ENCODE data around the gene TOM1L2.

TOM1L2 gene

DNA sequence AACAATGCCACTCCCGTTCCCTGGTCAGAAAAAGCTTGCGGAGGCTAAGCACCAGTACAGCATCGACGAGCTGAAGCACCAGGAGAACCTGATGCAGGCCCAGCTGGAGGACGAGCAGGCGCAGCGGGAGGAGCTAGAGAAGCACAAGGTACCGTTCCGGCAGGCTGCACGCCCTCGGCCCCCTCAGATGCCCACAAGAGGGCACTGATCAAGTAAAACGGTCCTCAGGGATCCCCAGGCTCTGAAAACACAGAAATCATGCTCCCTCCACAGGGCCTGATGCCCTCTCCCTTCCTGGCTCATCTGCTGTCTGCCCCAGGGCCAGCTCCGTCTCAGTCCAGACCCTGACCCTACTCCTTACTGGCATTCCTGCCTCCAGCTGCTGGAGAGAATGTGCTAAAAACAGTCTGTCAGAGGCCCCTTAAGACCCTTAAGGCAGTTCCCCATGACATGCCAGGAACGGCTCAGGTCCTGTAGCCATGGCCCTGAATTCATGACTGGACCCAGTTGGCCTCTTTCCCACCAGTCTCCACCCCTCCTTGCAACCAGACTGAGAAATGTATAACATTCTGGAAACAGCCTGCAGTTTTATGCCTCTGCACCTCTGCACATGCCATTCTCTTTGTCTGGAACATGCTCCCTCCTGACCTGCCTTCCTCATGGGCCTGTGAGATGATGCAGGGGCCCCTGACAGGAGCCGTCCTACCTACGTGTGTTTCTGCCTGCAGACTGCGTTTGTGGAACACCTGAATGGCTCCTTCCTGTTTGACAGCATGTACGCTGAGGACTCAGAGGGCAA lies 22.3 kb upstream of the TOM1L2 start:
- no peak for DNase-seq (ENCODE audit: low read depth in 2 of 2)

GRCh38 chr17:17993852-17994251 lies 21.7 kb upstream of the TOM1L2 start:
- DNase-seq (ENCODE audit: low read depth in 2 of 2) = no peak

DNA sequence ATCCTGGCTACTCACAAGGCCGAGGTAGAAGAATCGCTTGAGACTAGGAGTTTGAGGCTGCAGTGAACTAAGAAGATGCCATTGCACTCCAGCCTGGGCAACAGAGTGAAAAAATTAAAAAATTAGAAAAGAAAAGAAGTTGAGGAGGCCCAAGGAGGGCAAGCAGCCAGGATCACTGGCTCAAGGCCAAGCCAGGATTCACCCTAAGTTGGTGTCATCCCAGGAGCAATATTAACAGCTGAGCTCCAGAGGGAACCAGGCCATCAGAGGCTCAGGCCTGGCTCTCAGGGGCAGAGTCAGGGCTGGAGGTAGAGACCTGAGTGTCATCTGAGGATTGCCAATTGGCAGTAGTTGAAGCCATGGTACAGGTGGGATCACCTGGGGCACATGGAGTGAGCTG lies 21.2 kb upstream of the TOM1L2 start:
- no peak for DNase-seq (ENCODE audit: low read depth in 2 of 2)

DNA sequence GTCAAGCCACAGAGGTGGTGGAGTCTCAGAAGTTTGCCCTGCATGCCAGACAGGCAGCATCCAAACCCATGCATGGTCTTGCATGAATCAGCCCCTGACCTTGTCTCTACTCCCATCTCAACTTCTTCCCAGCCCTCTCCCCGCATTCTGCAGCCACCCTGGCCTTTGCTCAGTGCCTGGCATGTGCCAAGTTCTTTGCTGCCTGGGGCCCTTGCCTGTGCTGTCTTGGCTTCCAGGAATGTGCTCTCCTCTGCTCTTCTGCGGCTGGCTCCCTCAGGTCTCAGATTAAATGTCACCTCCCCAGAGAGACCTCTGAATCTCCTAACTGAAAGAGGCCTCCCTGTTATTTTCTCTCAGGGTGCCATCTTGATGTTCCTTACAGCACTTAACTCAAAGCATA lies 18.1 kb upstream of the TOM1L2 start:
- no peak for DNase-seq (ENCODE audit: low read depth in 2 of 2)

DNA sequence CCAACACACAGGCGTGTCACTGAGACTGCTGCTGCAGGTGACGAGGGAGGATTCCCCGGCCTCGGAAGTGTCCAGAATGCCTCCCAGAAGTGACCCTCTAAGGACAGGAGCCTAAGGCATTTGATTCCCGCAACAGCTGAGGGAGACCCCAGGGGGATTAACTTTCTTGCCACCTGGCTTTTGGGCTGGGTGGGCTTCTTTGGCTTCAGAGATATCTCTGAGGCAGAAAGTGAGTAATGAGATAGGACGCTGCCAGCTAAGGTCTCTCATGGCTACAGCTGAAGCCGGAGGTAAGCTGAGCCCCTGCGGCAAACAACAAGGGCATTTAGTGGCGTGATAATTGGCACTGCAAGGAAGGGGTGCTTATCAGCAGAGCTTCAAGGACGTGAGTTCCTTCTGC lies 17.4 kb upstream of the TOM1L2 start:
- no peak for DNase-seq (ENCODE audit: low read depth in 2 of 2)

DNA sequence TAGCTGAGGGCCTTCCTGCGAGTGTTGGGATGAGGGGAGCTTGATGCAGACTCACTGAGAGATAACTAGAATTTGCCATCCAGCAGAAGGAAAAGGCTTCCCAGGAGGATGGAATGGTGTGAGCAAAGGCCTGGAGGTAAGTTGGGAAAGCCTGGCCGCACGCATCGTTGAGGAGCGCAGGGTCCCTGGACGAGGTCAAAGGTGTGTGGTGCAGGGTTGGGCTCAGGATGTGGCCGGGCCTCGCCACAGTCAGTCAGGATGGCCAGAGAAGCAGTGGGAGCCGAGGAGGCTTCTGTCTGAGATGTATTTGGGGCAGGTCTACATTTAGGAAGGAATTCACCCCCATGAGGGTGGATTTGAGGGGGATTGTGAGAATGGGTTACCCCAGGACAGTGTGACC lies 16.9 kb upstream of the TOM1L2 start:
- no peak for DNase-seq (ENCODE audit: low read depth in 2 of 2)

- no peak for DNase-seq (ENCODE audit: low read depth in 2 of 2)
Observed at GRCh38 chr17:17988427-17988945, 16.3 kb upstream of the TOM1L2 start.

GRCh38 chr17:17987901-17988300 lies 15.7 kb upstream of the TOM1L2 start:
- DNase-seq (ENCODE audit: low read depth in 2 of 2) = no peak

DNA sequence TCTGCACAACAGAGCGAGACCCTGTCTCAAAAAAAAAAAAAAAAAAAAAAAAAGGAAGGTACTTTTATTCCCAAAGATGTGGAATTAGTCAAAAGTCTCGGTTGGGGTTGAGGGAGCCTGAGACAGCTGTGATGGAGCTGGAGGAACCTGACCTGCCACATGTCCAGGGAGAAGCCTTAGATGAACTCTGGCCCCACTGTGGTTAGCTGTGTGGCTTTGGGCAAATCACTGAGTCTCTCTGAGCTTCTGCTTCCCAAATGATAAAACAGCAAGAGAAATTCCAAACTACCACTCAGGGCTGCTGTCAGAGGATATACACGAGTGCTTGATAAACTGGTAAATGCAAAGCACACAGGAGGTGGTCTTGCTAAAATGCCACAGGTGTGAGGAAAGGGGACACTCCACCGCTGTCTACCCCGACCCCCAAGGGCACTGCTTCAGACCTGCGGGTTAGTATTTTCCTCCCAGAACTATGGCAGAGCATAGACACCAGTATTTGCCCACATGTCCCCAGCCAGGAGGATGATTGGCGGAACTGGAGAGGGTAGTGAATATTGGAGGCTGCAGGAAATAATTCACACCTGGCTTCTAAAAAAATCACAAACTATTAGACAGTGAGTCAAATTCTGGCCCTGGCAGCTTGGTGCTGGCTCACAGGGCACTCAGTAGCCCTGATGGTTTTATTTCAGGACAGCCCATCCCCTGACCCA lies 15.1 kb upstream of the TOM1L2 start:
- DNase-seq (ENCODE audit: low read depth in 2 of 2) = no peak

GRCh38 chr17:17985555-17985954 lies 13.4 kb upstream of the TOM1L2 start:
- no peak for DNase-seq (ENCODE audit: low read depth in 2 of 2)

DNA sequence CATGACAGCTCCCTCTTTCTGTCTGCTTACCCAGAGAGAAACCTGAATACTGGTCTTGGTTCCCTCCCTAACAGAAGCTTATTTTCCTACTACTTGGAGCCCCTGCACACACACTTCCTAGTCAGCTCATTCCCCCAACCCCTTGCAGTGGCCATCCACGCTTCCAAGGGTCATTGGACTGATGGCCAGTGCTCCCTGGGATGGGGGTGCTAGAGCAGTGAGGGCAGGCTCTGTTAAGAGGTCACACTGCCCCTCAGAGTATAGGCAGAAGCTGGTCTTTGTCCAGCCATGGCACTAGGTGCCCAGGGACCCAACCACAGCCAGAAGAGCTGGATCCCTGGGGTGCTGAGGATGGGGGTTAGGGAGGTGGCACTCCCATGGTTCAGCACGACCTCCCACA lies 13.0 kb upstream of the TOM1L2 start:
- DNase-seq (ENCODE audit: low read depth in 2 of 2) = no peak

GRCh38 chr17:17983776-17984175 lies 11.6 kb upstream of the TOM1L2 start:
- no peak for DNase-seq (ENCODE audit: low read depth in 2 of 2)

DNA sequence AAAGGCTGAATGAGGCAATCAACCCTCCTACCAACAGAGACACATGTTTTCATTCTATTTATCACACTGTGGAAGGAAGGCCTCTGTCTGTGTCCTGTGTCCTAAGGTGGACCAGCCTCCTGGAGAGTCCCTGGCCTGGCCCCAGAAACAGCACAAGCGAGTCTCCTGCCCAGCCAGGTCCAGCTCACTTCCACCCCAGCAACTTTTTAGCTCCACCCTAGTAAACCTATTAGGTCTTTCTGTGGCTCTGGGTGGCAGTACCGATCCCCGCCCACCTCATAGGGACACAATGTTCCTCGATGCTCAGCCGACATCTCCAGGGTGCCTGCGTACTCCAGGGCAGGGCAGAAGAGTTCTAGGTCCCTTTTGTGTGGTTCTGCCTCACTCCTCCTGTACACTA lies 11.2 kb upstream of the TOM1L2 start:
- no peak for DNase-seq (ENCODE audit: low read depth in 2 of 2)

DNA sequence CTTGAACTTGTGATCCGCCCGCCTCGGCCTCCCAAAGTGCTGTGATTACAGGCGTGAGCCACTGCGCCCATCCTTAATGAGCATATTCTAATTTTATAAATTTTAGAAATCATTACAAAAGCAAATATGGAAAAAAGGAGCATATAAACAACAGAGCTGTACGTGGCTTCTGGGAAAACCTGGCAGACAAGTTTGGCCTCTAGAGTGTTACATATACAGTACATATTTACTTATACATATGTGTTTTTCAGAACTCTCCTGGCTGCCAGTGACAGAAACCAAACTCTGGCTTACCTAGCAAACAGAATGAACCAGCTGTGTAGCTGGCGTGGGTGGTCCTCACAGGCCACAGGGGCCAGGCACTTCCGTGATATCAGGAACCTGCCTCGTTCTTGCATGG lies 10.6 kb upstream of the TOM1L2 start:
- no peak for DNase-seq (ENCODE audit: low read depth in 2 of 2)

GRCh38 chr17:17981330-17981729 lies 9.1 kb upstream of the TOM1L2 start:
- DNase-seq (ENCODE audit: low read depth in 2 of 2) = no peak

DNA sequence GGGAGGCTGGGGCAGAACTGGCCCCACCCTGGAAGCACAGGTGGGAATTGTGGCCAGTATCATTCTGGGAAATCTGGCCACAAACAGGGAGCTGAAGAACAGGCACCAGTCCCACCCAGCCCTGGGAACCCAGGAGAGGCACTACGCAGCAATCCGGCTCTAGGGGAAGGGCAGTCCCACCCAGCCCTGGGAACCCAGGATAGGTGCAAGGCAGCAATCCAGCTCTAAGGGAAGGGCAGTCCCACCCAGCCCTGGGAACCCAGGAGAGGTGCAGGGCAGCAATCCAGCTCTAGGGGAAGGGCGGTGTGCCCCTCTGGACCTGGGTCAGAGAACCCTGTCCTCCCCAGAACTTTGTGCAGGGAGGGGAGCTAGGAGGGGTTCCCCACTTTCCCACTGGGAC lies 7.6 kb upstream of the TOM1L2 start:
- no peak for DNase-seq (ENCODE audit: low read depth in 2 of 2)

GRCh38 chr17:17978481-17979424 lies 6.6 kb upstream of the TOM1L2 start:
- DNase-seq (ENCODE audit: low read depth in 2 of 2) = no peak

- DNase-seq (ENCODE audit: low read depth in 2 of 2) = no peak
Observed at GRCh38 chr17:17976931-17977570, 4.9 kb upstream of the TOM1L2 start.

DNA sequence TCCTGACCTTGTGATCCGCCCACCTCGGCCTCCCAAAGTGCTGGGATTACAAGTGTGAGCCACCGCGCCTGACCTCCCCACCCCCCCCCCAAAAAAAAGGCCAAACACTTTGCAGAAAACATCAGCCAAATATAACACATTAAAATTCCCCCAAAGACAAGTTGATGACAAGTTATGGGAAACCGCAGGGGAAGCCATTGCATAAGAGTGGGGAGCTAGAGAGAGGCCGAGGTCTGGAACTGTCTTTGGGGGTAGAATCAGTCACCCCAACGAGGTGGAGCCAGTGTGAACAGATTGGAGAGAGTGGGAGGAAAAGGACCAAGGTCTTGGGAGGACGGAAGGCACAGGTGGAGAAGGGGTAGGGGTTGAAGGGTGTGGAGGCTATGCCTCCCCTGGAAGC lies 3.2 kb upstream of the TOM1L2 start:
- no peak for DNase-seq (ENCODE audit: low read depth in 2 of 2)

GRCh38 chr17:17972952-17973254 lies 703 bp upstream of the TOM1L2 start:
- no peak for DNase-seq (ENCODE audit: low read depth in 2 of 2)

GRCh38 chr17:17971431-17972125 lies 622 bp downstream of the TOM1L2 start:
- DNase-seq (ENCODE audit: low read depth in 2 of 2) = no peak
